Right atrium auricular region (tissue), 2 donors: ENCODE data around the gene SPRYD4. TPM values are rescaled to one million over a fixed set of nuclear protein-coding genes. Genes with fewer than 3 reads are reported as not detected.

Experiments used
- DNase-seq: peaks from one replicate; pipeline ENCODE4 v3.0.0-alpha.2; 2019; ENCODE audit warnings: low spot score
- H3K27ac ChIP-seq, 2 donors: fragments of 200-600 bp; sonication (generic); 1 replicate in 1 of 2; 2 replicates in 1 of 2; pipeline ENCODE4 v1.5.1; 2016 to 2019
- H3K27me3 ChIP-seq, 2 donors: fragments of 200-600 bp; sonication (generic); one replicate each; pipeline versions ENCODE4 v1.5.1 to v1.6.0; 2017 to 2019
- H3K36me3 ChIP-seq: fragments of 200-600 bp; sonication (generic); one replicate; pipeline ENCODE4 v1.5.1; 2016
- H3K4me1 ChIP-seq, 2 donors: fragments of 200-600 bp; sonication (generic); one replicate each; pipeline versions ENCODE4 v1.5.1 to v1.6.0; 2017 to 2019
- H3K4me3 ChIP-seq, 2 donors: fragments of 200-600 bp; sonication (generic); 1 replicate in 1 of 2; 2 replicates in 1 of 2; pipeline ENCODE4 v1.5.1; 2017 to 2019; ENCODE audit warnings: mild to moderate bottlenecking in 1 of 2, moderate library complexity in 1 of 2
- H3K9me3 ChIP-seq, 2 donors: fragments of 200-600 bp; sonication (generic); one replicate each; pipeline ENCODE4 v1.5.1; 2019
- total RNA-seq, 2 donors: library from RNA; depleted of rRNA; stranded (reverse); fragments of >200 nt; gene quantifications; one replicate each; pipeline ENCODE4 v1.1.0, GENCODE V29; 2016
- TF ChIP-seq, protein P1 (sequence below), 2 donors: fragments of 200-600 bp; sonication (generic); IDR thresholded peaks; one replicate each; pipeline ENCODE4 v1.5.1; 2019; ENCODE audit warnings: antibody characterized with exemption in 2 of 2

Gene SPRYD4
- total RNA-seq, 2 donors from 2014 or later: 1.7 to 2.7 TPM

DNA sequence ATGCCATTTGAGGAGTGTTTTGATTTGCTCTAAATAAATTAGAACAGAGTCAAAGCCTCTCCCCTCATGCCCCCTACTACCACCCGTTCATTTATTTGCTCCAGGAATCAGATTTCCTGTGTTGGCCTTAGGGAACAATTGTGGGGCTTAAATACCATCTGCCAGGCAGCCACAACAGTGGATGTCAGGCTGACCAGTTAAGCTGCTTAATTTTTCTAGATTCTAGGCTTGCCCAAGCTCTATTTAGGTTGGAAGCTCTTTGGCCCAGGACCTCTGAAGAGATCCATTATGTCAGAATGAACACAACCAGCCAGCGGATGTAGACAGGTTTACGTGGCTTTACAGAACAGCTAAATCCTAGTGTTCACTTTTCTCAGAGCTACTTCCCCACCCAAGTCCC is 18.1 kb upstream of the SPRYD4 start:
- TF ChIP-seq, protein P1, sequence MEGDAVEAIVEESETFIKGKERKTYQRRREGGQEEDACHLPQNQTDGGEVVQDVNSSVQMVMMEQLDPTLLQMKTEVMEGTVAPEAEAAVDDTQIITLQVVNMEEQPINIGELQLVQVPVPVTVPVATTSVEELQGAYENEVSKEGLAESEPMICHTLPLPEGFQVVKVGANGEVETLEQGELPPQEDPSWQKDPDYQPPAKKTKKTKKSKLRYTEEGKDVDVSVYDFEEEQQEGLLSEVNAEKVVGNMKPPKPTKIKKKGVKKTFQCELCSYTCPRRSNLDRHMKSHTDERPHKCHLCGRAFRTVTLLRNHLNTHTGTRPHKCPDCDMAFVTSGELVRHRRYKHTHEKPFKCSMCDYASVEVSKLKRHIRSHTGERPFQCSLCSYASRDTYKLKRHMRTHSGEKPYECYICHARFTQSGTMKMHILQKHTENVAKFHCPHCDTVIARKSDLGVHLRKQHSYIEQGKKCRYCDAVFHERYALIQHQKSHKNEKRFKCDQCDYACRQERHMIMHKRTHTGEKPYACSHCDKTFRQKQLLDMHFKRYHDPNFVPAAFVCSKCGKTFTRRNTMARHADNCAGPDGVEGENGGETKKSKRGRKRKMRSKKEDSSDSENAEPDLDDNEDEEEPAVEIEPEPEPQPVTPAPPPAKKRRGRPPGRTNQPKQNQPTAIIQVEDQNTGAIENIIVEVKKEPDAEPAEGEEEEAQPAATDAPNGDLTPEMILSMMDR (IDR thresholded peaks at IDR 0.05): no peak
- Histone ChIP-seq H3K27me3 (no peaks in the 10 kb centered on the region), H3K36me3 (no peaks in the 10 kb centered on the region), H3K4me1 (peaks cover 0 to 13% of the 10 kb centered on the region in 2 donors), H3K27ac (no peak overlapping the region), H3K9me3 (no peaks in the 10 kb centered on the region), H3K4me3 (no peak overlapping the region)
- DNase-seq: no peak

DNA sequence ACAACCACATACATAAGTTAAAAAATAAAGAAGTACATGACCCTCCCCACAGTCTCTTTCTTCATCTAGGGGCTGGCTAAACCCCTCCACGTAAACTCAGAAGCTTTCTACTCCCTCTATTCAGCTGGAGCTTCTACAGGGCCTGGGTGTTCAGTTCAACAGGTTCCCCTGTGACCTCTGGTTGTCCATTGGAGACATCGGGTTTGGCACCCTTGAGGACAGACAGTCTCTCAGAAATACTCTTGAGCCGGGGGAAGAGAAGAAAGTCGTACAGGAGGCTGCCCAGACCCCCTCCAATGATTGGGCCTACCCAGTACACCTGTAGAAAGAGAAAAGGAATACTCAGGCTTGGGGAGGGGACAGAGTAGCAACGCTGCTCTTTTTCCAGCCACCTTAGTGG is 17.2 kb upstream of the SPRYD4 start:
- Histone ChIP-seq H3K27ac (no peak overlapping the region), H3K36me3 (no peaks in the 10 kb centered on the region), H3K9me3 (no peaks in the 10 kb centered on the region), H3K4me1 (peaks cover 0 to 13% of the 10 kb centered on the region in 2 donors), H3K4me3 (no peak overlapping the region), H3K27me3 (no peaks in the 10 kb centered on the region)
- DNase-seq: no peak
- TF ChIP-seq, protein P1 (IDR thresholded peaks at IDR 0.05): no peak

DNA sequence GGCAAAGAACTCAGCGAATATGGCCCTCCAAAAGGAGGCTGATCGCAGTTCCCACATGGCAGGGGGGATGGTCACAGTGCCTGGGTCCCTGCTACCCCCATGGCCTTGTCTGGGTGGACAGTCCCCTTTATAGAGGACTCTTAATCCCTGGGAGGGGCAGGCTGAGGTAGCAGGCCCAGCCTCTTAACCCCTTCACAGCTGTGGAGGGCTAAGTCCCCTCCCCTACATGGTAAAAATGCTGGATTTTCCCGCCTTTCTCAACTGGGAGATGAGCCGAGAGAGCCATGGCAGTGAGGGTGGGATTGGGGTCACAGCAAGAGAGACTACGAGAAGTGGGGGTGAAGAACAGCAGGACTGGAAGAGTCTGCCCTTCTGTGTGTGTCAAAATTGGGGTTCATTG is 13.8 kb upstream of the SPRYD4 start, which contains the start of gene MIP:
TSS of gene MIP (minus strand) at position 101 of the 400 bp plus-strand sequence. CDS start at position 57, 44 bp downstream.
- Histone ChIP-seq H3K27me3 (no peaks in the 10 kb centered on the region), H3K27ac (no peak within 1 kb of the TSS), H3K4me3 (no peak within 1 kb of the TSS), H3K4me1 (peaks cover 0 to 5% of the 10 kb centered on the region in 2 donors), H3K9me3 (no peaks in the 10 kb centered on the region), H3K36me3 (no peaks in the 10 kb centered on the region)
- TF ChIP-seq, protein P1 (IDR thresholded peaks at IDR 0.05): no peak
- DNase-seq: no peak

DNA sequence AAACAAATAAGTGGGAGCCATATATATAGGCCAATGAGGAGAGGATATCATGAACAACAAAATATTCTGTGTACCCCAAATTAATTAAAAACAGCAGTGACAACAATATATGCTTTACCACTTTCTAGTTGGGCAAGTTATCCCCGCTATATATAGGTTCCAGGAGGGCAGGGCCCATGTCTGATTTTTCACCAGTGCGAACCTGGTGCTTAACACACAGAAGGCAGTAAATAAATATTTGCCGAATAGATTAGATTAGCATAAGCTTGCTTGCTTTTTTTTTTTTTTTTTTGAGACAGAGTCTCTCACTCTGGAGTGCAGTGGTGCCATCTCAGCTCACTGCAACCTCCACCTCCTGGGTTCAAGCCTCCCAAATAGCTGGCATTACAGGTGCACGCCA is 10.6 kb upstream of the SPRYD4 start:
- Histone ChIP-seq H3K4me1 (no peaks in the 10 kb centered on the region), H3K27ac (no peak overlapping the region), H3K27me3 (no peaks in the 10 kb centered on the region), H3K9me3 (no peaks in the 10 kb centered on the region), H3K4me3 (no peak overlapping the region), H3K36me3 (no peaks in the 10 kb centered on the region)
- TF ChIP-seq, protein P1 (IDR thresholded peaks at IDR 0.05): no peak
- no peak for DNase-seq

DNA sequence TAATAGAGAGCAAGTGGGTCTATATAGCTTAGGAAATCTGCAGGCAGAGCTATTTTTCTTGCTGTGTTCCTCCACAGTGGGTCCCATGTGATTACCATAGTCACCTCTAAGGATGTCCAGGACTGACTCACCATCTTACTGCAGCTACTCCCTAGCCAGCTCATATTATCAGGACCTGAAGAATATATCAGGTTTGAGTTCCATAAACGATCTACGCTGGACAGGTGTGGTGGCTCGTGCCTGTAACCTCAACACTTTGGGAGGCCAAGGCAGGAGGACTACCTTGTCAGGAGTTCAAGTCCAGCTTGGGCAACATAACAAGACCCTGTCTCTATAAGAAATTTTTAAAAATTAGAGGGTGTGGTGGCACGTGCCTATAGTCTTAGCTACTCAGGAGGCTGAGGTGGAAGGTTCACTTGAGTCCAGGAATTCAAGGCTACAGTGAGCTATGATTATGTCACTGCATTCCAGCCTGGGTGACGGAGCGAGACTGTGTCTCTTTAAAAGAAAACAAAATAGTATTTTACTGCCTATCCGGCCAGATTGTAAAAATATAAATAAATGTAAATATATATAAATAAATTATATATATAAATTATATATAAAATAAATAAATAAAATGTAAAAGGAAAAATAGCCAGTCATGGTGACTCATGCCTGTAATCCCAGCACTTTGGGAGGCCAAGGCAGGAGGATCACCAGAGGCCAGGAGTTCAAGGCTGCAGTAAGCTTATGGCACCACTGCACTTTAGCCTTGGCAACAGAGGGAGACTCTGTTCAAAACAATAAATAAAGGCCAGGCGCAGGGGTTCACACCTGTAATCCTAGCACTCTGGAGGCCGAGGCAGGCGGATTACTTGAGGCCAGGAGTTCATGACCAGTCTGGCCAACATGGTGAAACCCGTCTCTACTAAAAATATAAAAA is 6.9 kb upstream of the SPRYD4 start:
- Histone ChIP-seq H3K4me3 (no peak overlapping the region), H3K4me1 (peaks cover 0 to 5% of the 10 kb centered on the region in 2 donors), H3K27me3 (no peaks in the 10 kb centered on the region), H3K9me3 (no peaks in the 10 kb centered on the region), H3K27ac (no peak overlapping the region), H3K36me3 (no peaks in the 10 kb centered on the region)
- DNase-seq: no peak
- TF ChIP-seq, protein P1 (IDR thresholded peaks at IDR 0.05): no peak
